ENCODE data around the gene APOOL. TPM values are rescaled to one million over a fixed set of nuclear protein-coding genes. Genes with fewer than 3 reads are reported as not detected.

APOOL gene
- total RNA-seq, 1 donor from 2014 or later: 49.5 TPM

DNA sequence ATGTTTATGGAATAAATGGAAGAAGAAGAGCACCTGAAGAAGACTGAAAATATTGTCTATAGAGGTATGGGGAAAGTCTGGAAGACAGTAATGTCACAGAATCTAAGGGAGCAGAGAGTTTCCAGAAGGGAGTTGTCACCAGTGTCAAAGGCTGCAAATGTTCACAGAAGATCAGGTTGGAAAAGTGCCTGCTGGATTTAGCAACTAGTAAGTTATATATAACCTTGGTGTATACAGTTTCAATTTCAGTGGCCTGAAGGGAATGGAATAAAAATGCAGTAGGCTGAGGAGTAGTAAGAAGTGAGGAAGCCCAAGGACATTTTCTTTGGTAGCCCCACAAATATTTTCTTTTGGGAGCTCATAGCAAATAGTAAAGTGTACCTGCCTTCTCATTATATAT lies 132.7 kb downstream of the APOOL start:
- no peaks in the 10 kb centered on the region for H3K4me1 ChIP-seq
- no peak for DNase-seq
- no peak overlapping the region for H3K4me3 ChIP-seq
- TF ChIP-seq, protein P1, sequence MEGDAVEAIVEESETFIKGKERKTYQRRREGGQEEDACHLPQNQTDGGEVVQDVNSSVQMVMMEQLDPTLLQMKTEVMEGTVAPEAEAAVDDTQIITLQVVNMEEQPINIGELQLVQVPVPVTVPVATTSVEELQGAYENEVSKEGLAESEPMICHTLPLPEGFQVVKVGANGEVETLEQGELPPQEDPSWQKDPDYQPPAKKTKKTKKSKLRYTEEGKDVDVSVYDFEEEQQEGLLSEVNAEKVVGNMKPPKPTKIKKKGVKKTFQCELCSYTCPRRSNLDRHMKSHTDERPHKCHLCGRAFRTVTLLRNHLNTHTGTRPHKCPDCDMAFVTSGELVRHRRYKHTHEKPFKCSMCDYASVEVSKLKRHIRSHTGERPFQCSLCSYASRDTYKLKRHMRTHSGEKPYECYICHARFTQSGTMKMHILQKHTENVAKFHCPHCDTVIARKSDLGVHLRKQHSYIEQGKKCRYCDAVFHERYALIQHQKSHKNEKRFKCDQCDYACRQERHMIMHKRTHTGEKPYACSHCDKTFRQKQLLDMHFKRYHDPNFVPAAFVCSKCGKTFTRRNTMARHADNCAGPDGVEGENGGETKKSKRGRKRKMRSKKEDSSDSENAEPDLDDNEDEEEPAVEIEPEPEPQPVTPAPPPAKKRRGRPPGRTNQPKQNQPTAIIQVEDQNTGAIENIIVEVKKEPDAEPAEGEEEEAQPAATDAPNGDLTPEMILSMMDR (IDR thresholded peaks at IDR 0.05; ENCODE audit: borderline replicate concordance): no peak
- intact Hi-C loops (cut with micrococcal nuclease): no loop called here
- H3K27me3 ChIP-seq (ENCODE audit: low read depth): no peaks in the 10 kb centered on the region
- H3K9me3 ChIP-seq (replicated peaks): no peaks in the 10 kb centered on the region
- H3K27ac ChIP-seq (replicated peaks): no peak overlapping the region
- H3K36me3 ChIP-seq: no peaks in the 10 kb centered on the region

DNA sequence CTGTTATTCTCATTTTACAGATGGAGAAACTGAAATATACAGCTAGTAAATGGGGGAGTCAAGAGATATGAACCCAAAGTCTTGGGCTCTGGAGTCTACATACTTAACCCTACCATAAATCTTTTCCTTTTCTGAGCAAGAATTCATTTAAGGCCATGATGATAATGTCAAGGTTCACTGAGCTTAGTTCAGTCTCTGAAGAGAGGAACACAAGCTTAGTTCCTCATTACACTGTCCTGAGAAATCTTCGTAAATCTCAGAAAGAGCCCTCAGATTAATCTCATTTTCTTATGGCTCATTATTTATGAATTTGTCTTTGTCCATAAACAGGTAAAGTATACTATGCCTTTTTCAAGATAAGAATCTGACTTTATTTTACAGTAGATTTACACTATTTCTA lies 135.7 kb downstream of the APOOL start:
- Histone ChIP-seq H3K36me3 (no peaks in the 10 kb centered on the region), H3K9me3 (replicated peaks) (no peaks in the 10 kb centered on the region), H3K27ac (replicated peaks) (no peak overlapping the region), H3K4me1 (no peaks in the 10 kb centered on the region), H3K4me3 (no peak overlapping the region), H3K27me3 (ENCODE audit: low read depth) (no peaks in the 10 kb centered on the region)
- TF ChIP-seq, protein P1 (IDR thresholded peaks at IDR 0.05; ENCODE audit: borderline replicate concordance): no peak
- DNase-seq: no peak
- intact Hi-C loops (cut with micrococcal nuclease): no loop called here

DNA sequence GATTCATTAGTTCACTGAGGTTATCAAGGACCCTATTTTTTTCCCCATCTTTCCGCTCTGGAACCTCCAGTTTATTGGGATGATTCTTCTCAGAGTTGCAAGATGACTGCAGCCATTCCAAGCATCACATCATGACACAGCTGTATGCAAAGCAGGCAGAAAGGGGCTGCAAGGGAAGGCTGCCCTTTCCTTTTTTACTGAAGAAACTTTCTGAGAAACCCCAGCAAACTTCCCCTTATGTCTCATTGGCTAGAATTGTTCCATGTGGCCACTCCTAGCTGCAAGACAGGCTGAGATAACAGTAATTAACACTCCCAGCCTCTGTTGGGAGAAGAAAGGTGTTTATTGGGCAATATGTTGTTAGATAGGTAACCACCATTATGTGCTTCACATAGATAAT lies 137.3 kb downstream of the APOOL start:
- Histone ChIP-seq H3K9me3 (replicated peaks) (no peaks in the 10 kb centered on the region), H3K4me3 (no peak overlapping the region), H3K27ac (replicated peaks) (no peak overlapping the region), H3K36me3 (no peaks in the 10 kb centered on the region), H3K4me1 (no peaks in the 10 kb centered on the region), H3K27me3 (ENCODE audit: low read depth) (no peaks in the 10 kb centered on the region)
- no peak for DNase-seq
- intact Hi-C loops (cut with micrococcal nuclease): no loop called here
- TF ChIP-seq, protein P1 (IDR thresholded peaks at IDR 0.05; ENCODE audit: borderline replicate concordance): no peak

Other genes starting within 250 kb of the APOOL start
- gene SATL1, start 239.9 kb downstream of the APOOL start, total RNA-seq: not detected
- gene ZNF711, start 240.1 kb downstream of the APOOL start, total RNA-seq: 1.7 TPM

Measured in left ventricle myocardium inferior (tissue), 1 donor.